HG03025 (cell line): ENCODE results near the gene CYP24A1.

Source experiments
- ATAC-seq: cut with Tn5 transposase; IDR thresholded peaks from one replicate; pipeline ENCODE4 v1.9.1; 2021; ENCODE audit warnings: mild to moderate bottlenecking, moderate library complexity; ENCODE audit not compliant: unreplicated experiment, low FRiP score

CYP24A1 gene

DNA sequence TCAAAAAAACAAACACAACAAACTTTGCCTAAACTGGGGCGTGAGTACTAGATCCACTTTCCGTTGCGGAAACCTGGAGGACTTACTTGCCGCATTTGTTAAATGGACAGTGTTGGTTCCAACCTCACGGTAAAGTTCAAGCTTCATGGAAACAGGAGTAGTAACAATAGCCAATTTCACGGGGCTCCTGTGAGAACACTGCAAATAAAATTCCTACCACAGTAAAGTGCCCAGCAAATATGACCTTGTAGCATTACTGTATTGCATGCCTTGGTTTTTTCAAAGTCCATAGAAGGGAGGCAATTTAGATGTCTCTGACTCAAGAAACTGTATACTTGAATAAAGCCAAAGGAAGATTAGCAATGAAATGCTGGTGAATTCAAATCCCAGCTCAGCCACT lies 3.6 kb upstream of the CYP24A1 start:
- no peak for ATAC-seq

DNA sequence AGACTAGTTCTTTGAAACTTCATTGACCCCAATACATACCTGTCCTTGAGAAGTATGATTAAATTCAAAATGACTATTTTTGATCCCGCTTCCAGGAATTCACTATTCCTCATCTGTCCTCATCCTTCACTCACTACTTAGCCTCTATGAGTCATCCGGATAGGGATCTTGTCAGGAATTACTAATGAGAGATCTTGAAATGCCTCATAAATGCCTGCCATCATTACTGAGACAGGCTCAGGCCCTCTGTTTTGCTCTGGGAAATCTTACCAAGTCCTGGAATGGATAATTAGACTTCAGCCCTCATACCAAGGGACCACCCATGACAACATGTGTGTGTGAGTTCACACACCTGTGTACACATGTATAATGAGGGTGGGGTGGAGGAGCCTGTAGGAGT lies 2.8 kb upstream of the CYP24A1 start:
- no peak for ATAC-seq

DNA sequence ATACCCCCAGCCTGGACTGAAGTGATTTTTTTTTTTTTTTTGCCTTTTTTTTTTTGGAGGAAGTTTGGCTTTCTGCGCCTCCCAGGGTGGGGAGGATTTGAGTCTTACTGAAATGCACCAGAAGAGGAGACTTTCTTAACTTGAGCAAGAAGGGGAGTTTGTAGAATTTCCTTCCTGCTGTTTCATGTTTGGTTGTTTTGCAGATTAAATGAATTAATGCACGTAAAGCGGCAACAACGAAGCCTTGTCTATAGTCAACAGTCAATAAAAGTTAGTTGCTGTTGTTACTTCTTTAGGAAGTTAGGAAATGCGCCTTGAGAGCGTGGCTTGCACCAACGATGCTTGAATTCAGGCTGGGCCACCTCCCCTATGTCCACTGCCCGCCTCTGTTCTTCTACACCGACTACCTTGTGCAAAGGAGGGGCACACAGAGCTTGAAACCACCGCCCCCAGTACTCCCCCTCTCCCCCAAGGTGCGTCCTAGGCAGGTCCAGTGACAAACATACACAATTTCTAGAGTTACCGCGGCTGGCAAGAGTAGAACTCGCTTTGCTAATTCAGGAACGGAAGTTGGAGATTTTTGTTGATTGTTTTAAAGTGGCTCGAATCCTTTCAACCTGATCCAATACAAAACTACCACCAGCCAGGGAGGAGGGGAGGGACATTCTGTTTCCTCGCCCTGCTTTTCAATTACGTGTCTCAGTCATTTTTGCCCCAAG lies 830 bp upstream of the CYP24A1 start:
- no peak for ATAC-seq

DNA sequence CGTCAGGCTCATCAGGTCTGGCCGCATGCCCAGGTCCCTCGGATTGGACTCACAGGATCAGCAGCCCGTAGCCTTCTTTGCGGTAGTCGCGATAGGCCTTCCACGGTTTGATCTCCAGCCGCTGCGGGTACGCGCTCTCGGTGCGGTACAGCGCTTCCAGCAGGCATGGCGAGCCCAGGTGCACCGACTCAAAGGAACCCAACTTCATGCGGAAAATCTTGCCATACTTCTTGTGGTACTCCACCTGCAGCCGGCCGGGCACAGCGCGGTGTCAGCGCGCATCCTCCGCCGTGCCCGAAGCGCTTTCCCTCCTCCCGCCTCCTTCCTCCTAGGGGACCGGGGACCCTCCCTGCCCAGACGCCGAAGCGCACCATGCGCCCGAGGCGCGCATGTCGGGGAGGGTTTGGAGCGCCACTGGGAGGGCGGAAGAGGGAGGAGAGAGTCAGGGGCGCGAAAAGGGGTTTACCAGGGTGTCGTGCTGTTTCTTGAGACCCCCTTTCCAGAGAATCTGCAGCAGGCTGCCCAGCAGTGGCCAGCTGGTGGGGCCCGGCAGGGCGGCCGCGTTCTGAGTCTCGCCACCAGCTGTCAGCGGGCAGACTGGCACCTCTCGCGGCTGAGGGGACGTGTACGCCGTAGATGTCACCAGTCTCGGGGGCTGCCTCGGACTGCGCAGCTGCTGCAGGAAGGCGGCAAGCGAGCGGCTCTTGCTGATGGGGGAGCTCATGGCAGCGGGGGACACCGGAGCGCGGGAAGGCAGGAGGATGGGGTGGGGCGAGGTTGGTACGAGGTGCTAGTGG lies 732 bp downstream of the CYP24A1 start:
- ATAC-seq = no peak

DNA sequence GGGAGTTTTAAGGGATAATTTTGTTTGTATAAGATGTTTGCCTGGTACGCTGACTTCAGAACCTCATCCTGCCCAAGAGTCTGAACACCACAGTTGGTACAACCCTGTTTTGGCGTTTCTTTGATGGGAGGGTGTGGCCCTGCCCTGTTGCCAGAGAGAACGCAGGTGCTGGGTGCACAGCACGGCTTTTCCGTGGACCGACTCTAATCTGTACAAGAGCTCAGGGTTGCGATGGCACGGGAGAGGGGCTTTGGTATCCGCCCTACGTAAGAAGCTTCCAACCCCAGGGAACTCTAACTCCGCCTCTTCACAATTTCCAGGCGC lies 1.3 kb downstream of the CYP24A1 start:
- no peak for ATAC-seq

DNA sequence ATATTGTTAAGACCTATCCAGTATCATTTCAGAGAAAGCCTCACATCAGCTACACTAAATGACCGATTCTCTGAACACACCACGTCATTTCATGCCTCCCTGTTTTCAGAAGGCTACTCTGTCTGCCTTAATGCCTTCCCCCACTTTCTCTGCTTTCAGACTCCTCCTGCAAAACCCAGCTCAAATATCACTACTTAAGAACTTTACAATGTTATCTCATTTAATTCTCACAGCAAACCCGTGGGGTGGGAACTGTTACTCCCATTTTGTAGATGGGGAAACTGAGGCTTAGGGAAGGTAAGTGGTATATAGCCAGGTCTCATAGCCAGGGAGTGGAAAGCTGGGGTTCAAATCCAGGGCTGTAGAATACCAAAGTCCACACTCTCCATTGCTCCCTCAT lies 2.8 kb downstream of the CYP24A1 start:
- no peak for ATAC-seq

DNA sequence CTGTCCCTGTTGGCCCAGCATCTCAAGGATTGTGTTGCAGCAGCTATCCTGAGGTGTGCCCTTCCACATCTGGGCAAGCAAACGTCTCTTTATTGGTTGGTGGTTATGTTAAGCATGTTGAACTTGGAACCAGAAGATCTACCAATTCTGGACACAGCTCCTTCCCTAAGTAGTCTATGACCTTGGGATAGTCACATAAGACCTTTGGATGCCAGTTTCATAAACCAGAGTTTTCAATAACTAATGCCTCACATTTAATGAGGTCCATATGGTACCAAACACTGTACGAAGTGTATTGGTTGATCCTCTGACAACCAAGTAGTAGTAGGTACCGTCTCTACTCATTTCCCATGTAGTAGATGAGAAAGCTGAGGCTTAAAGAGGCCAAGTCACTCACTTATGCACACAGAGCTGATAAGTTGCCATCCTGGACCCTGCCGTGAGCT lies 3.7 kb downstream of the CYP24A1 start:
- ATAC-seq = no peak

DNA sequence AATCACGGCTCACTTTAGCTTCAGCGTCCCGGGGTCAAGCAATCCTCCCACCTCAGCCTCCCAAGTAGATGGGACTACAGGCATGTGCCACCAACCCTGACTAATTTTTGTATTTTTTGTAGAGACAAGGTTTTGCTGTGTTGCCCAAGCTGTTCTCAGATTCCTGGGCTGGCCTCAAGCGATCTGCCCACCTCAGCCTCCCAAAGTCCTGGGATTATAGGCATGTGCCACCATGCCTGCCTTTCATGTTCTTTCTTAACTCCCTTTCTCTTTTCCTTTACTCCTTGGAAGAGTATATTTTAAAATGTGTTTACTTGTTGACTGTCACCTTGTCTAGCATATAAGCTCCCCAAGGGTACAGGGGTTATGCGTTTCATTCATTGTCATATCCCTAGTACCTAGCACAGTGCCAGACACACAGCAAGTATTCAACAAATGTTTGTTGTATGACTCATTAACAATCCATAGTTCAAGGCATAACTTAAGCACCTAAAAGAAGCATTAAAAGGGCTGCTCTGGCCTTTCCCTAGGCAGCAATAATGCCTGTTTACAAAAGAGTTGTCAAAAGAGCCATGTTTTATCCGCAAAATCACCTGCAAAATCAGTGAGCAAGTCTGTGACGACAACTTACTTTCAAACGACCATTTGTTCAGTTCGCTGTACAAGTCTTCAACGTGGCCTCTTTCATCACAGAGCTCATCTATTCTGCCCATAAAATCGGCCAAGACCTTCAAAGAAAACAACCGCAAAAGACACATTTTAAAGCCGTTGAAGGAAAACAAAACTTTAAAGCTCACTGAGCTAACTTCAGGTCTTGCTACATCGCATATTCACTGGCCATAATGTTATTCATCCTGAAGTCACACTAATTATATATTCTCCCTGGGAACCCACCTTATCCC lies 4.6 kb downstream of the CYP24A1 start:
- no peak for ATAC-seq

DNA sequence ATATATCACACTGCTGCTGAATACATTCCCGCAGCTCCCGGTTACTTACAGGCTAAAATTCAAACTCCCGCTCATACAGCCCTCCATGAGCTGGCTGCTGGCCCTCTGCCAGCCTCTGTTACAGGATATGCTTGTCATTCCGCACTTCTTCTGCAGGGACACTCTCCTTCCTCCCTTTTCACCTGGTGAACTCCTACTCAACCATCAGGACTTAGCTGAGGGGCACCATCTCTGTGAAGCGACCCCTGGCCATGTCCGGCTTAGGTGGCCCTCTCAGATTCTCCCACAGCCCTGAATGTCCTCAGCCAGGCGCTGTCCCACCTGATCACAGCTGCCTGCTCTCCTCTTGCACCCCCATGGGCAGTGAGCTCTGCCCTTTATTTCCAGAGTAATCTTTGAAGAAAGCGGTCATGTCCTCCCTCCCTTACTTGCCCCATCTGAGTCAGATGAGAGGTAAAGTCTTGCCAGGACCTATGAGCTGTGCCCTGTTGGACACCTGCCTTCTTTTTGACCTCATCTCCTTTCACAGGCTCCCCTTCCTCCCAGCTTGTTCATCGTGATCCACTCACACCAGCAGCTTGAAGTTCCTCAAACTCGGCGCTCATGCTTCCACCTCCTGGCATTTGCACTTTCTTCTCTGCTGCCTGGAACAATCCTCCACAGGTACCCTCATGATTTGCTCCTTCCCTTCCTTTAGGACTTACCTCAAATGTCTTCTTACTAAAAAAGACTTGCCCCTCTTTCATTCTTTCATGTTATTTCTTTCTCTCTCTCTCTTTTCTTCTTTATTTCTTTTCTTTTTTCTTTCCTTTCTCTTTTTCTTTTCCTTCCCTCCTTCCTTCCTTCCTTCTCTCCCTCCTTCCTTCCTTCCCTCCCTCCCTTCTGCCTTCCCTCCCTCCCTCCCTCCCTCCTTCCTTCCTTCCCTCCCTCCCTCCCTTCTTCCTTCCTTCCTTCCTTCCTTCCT lies 5.6 kb downstream of the CYP24A1 start:
- no peak for ATAC-seq

DNA sequence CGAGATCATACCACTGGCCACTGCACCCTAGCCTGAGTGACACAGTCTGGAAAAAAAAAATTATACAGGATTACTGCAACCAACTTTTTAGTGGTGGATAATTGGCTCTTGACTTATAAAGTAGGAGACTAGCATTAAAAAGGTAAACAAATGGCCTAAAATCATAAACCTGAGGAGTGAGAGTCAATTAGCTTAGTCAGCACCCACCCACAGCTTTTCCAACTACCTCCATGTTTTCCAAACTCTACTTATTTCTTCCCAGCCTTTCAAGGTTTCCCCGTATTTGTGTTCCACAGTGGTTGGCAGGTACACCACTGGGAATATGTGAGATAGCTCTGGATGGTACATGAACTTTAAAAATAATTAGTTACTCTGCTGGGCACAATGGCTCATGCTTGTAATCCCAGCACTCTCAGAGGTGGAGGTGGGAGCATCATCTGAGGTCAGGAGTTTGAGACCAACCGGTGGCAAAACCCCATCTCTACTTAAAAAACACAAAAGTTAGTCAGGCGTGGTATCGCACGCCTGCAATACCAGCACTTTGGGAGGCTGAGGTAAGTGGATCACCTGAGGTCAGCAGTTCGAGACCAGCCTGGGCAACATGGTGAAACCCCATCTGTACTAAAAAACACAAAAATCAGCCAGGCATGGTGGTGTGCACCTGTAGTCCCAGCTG lies 6.7 kb downstream of the CYP24A1 start:
- ATAC-seq = no peak

DNA sequence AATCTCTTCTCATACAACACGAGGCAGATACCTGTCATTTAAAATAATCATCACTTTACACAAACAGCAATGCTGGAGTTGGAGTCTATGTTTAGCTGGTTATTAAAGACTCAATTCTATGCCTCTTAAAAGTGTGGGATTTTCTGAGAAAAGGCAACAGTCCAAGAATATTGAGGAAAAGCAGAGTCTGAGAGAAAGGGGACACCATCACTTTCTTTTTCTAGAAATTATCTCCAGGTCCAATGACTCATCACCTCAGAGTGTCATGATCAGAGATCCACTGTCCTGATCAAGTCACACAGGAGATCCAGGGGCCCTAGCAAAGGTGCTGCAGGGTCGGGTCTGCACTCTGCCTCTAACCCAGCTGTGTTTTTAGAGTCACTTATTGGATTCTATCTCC lies 8.0 kb downstream of the CYP24A1 start:
- ATAC-seq = no peak

DNA sequence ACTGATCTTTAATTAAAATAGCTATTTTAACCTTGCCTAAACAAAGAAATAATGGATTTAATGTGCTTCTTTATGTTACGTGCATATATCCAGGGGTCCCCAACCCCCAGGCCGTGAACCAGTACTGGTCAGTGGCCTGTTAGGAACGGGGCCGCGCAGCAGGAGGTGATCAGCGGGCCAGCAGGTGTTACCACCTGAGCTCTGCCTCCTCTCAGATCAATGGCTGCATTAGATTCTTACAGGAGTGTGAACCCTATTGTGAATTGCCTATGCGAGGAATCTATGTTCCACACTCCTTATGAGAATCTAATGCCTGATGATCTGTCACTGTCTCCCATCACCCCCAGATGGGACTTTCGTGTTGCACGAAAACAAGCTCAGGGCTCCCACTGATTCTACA lies 8.8 kb downstream of the CYP24A1 start:
- ATAC-seq = no peak

DNA sequence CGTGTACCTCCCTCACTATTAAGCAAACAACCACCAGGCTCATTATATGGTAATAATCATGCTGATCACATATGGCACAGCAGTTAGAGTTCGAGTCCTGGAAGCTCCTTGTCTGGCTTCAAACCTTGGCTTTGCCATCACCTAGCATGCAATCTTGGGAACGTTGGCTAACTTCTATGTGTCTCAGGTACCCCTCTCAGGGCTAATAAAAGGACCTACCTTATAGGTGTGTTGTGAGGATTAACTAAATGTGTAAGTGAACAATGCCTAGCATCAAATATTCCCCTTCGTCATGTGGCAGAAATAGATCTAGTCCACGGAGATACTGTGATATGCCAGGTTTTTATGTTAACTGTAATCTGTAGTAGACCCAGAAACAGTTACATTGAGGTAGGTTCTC lies 10.4 kb downstream of the CYP24A1 start:
- ATAC-seq = no peak

DNA sequence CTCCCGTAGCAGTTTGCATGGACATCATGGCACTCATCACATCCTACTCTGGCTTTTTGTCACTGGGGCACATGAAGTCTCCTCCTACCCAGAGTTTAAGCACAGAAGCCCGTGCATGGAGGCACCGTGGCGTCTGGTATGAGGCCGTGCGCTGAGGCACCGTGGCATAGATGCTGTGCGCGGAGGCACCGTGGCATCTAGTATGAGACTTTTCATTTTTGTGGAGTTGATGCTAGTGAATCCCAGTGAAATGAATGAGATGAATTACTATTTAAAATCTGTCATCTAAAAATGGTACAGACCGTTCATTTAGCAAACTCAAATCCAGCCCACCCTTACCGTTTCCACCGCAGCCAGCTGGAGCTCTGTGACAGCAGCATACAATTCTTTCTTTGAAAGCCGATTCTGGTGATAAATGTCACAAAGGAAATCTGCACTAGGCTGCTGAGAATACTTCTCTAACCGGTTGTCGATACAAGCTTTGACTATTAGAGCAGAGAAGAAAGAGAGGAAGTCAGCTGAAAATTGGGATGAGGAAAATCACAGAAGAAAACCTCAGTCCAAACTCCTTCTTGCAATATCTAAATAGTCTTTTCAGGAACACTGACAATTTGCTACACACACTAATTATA lies 11.3 kb downstream of the CYP24A1 start:
- ATAC-seq = no peak

DNA sequence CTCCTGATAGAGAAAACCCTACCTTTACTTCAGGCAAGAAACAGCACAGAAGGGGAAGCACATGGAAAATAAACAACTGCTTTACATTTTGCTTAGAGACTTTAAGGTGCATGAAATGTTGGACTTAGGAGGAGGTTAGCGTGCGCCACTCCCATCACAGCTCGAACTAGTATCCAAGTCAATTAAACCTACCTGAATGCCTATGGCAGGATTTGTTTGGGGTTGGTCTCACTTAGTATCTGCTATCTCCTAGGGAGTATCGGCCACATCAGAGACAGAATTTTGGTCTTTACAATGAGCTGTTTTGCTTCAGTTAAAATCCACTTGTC lies 12.0 kb downstream of the CYP24A1 start:
- ATAC-seq = no peak

DNA sequence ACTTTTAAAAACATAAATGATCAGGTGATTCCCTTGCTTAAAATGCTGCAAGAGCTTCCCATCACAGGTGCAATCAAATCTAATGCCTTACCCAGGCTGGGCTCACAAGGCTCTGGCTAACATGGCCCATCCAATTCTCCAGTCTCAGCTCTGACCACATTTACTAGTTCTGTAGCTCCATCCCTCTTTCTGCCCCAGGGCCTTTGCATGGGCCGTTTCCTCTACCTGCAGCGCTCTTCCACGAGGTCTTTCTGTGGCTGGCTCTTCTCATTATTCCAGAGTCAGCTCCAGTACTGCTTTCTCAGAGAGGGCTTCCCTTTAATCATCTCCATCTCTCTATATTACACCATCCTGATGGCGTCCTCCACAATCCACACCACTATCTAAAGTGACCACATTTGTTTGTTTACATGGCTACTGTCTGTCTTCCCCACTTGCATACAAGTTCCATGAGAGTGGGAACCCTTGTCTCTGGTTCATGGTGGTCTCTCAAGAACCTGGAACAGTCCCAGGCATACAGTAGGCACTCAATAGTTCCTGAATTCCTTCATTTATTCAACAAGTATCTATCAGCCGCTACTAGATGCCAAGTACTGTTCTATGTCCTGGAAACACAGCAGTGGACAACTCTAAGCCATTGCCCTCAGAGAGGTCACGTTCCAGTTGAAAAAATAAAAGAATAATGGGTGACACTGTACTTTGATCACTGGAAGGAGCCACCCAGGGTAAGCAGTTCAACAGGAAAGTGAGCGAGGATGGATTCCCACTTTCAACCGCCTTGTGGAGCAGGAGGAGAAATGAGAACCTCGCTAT lies 12.6 kb downstream of the CYP24A1 start:
- ATAC-seq = no peak

DNA sequence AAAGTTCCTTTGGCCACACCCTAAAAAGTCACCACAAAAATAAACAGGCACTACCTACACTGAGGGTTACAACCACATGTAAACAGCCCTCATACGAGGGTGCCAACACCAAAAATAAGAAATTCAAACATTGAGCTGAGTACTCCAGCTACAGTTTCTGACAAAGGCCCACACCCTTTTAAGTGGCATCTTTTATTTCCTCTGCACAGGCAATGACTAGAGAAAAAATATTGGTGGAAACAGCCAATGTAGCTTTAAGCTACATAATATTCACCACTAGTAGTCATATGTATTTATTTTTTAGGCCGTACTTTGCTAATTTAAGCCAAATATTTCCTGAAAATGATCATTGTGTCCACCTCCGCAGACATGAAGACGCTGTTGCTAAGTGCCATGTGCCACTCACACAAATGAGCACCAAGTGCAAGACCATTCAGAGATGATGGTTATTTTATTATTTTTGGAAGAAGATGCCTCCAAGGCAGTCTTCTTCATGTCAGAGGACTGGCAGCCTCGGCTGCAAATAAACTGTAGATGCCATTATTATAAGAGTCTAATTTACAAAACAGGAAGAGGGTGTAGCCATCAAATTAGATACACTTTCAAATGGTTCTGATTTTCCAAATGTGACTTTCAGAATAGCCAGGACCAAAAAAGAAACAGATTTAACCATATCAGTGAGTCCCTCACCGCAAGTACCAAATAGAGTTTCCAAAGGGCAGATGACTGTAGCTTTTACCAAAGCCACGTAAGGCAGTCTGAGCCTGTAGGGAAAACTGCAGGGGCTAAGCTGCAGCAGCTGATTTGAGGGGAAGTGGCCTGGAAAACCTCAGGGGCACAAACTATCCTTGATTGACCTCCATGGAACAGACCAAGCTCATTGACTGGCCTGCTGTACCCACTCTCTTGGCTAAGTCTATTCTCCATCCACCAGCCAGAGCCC lies 13.4 kb downstream of the CYP24A1 start:
- ATAC-seq = no peak
